GM13977 (cell line): ENCODE measurements around the gene PCDH9.

Experiments
- DNase-seq: peaks from one replicate; pipeline ENCODE4 v3.0.0; 2012; ENCODE audit warnings: low spot score
- CTCF ChIP-seq: IDR thresholded peaks from 2 replicates; pipeline ENCODE4 v1.5.1; 2012; ENCODE audit warnings: mild to moderate bottlenecking, control low read depth; ENCODE audit not compliant: insufficient read depth; ENCODE audit errors: extremely low read depth, missing control alignments
- in situ Hi-C: fragments of 300-500 bp; cut with MboI; formaldehyde crosslinking; loops from one replicate; pipeline ENCODE4 v1.12.0; 2022; ENCODE audit warnings: low sequenced_read_pairs, low pct_unique_long_range_greater_than_20kb, mixed read lengths, inconsistent platforms; ENCODE audit not compliant: unreplicated experiment

PCDH9 gene

GRCh38 chr13:66489586-66489985, 740.5 kb downstream of the PCDH9 start:
- TF ChIP-seq CTCF = no peak
- in situ Hi-C loops = no loop called here
- no peak for DNase-seq

GRCh38 chr13:66489172-66489571, 741.0 kb downstream of the PCDH9 start:
- no peak for DNase-seq
- in situ Hi-C loops = no loop called here
- TF ChIP-seq CTCF = no peak

- no peak for DNase-seq
- in situ Hi-C loops = no loop called here
- TF ChIP-seq CTCF = no peak
Observed at GRCh38 chr13:66483712-66484111, 746.4 kb downstream of the PCDH9 start.

- no peak for TF ChIP-seq CTCF
- DNase-seq = no peak
- in situ Hi-C loops = no loop called here
Observed at GRCh38 chr13:66482836-66483235, 747.3 kb downstream of the PCDH9 start.

- no peak for DNase-seq
- in situ Hi-C loops = no loop called here
- TF ChIP-seq CTCF = no peak
Observed at GRCh38 chr13:66477816-66478215, 752.3 kb downstream of the PCDH9 start.

- in situ Hi-C loops = no loop called here
- TF ChIP-seq CTCF = no peak
- no peak for DNase-seq
Observed at GRCh38 chr13:66475061-66475460, 755.1 kb downstream of the PCDH9 start.

- TF ChIP-seq CTCF = no peak
- in situ Hi-C loops = no loop called here
Observed at GRCh38 chr13:66469745-66470144, 760.4 kb downstream of the PCDH9 start.

More at GRCh38 chr13:66469745-66470144, 760.4 kb downstream of the PCDH9 start:
- DNase-seq = no peak
